Measurements from ENCODE around the gene ZSWIM3.

- TF ChIP-seq CTCF (IDR thresholded peaks at IDR 0.05) (no peak), POLR2A (IDR thresholded peaks at IDR 0.05) (no peak)
These were observed 50.0 kb downstream of the ZSWIM3 start for GRCh38 chr20:45907219-45907948.

Data from right lobe of liver (tissue), 4 donors.